Stimulated activated CD8-positive, alpha-beta memory T cell treated with anti-CD3 and anti-CD28 coated beads, Interleukin-12 subunit alpha, Interleukin-12 subunit beta, amount 100 ng/mL, for 24 hours (primary cell): ENCODE measurements around the gene COBLL1.
"Not testable (repeated sequence)": the region's sequence is repeated elsewhere in the genome, so short reads cannot be mapped to it uniquely, and the experiment has no call there.

Source experiments
- DNase-seq: peaks from one replicate; pipeline ENCODE4 v3.0.0-alpha.2; 2020; ENCODE audit errors: extremely low read depth

The COBLL1 gene

GRCh38 chr2:164859906-164860693 is 18.5 kb upstream of the COBLL1 start:
- not testable (repeated sequence) for DNase-seq

- DNase-seq, result no peak
Measured at GRCh38 chr2:164859251-164859818, 17.7 kb upstream of the COBLL1 start.

- no peak for DNase-seq
Measured at GRCh38 chr2:164852086-164852485, 10.5 kb upstream of the COBLL1 start.

- no peak for DNase-seq
Measured at GRCh38 chr2:164850235-164850634, 8.6 kb upstream of the COBLL1 start.

- no peak for DNase-seq
Measured at GRCh38 chr2:164849506-164849905, 7.9 kb upstream of the COBLL1 start.

- DNase-seq, result no peak
Measured at GRCh38 chr2:164847981-164848741, 6.5 kb upstream of the COBLL1 start.

GRCh38 chr2:164847291-164847690 is 5.7 kb upstream of the COBLL1 start:
- DNase-seq, result no peak

DNA sequence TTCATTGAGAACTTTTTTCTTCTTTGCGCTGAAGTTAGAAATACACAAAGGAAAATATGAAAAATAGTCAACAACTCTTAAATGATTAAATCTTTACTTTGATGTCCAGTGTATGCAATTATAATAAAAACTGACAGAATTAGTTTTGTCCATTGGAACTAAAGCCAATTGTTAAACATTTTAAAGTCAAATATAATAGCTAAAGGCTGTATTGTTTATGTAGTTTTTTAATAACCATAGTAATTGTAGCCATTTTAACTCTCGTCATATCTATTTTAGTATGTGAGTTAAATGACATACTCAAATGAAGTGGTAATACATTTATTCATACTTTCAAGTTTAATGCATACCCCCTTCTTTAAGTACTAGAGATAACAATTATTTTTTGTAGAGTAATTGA is 4.7 kb upstream of the COBLL1 start:
- no peak for DNase-seq

GRCh38 chr2:164843346-164843911 is 1.8 kb upstream of the COBLL1 start:
- DNase-seq, result no peak

DNA sequence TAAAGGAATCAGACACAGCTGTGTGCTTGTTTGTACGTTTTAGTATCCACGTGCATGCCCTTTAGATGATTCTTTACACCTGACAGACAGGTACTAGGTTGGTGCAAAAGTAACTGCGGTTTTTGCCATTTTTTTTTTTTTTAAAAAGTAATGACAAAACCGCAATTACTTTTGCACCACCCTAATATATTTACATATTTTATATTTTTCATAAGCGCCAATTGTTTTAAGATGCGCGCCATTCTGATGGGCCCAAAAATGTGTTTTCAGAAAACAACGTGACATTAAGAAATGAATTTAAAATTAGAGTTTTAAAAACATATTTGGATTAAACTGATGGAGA is 972 bp upstream of the COBLL1 start:
- no peak for DNase-seq

DNA sequence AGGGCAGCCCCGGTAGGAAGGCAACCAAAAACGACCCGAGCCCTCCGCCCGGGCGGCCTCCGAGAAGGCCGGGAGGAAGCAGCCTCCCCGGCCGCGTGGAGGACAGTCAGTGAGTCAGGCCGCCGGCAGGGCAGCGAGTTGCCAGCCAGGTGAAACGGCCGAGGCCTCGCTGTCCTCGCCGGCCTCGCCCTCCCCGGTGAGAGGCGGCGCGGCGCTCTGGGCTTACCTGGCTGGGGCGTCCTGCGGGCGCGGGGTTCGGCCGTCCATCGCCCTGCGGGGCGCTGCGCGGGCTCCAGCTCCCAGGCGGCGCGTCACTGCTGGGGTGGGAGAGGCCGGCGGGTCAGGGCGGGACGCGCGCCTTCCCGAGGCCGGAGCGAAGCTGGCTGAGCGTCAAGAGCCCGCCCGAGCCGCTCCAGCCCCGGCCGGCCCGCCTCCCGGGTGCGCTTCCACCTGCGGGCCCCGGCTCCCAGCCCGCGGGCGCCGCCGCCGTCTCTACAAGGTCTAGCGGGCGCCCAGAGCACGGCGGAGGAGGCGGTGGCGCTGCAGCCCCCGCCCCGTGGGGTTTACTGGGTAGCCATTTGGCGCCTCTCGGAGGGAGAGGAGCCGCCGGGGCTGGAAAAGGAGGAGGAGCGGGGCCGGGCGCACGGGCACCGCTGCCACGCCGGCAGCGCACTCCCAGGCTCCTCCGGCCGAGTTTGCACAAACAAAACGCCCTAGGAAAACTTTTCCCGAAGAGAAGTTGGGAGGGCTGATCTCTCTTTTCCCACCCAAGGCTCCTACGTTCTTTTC is 499 bp downstream of the COBLL1 start:
- DNase-seq, result no peak

DNA sequence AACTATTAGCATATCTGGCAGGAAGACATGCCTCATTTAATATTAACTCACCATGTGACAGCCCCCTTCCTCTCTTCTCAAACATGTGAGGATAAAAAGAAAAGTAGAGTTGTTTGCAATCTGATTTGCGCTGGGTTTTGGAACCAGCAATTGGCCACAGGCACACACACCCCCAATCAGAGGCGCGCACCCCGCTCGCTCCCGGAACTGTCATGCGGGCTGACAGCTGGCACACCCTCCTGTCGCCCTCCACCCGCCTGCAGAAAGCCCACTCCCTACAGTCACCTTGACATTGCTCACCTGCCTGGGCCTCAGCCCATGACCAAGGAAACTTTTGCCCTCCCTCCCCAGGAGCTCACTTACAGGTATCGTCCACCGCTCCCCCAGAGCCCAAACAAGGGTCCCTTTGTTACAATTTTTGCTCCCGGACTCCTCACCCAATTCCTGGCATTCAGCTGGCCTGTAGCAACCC is 1.1 kb downstream of the COBLL1 start:
- no peak for DNase-seq

- DNase-seq, result no peak
Measured at GRCh38 chr2:164839914-164840457, 1.6 kb downstream of the COBLL1 start.

DNA sequence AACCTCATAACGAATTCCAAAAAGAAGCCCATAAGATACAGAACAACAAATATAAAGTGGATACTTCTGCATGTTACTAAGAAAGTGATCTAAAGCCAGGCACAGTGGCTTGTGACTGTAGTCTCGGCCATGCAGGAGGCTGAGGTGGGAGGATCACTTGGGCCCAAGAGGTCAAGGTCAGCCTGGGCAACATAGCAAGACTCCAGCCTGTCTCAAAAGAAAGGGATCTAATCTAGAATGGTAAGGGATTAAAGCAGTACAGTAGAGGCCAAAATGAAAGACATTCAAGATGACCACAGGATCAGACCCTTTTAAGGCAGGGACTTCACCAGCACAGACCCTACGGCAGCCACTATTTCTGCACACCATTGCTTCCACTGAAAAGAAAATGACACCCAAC is 3.8 kb downstream of the COBLL1 start:
- DNase-seq, result no peak

DNA sequence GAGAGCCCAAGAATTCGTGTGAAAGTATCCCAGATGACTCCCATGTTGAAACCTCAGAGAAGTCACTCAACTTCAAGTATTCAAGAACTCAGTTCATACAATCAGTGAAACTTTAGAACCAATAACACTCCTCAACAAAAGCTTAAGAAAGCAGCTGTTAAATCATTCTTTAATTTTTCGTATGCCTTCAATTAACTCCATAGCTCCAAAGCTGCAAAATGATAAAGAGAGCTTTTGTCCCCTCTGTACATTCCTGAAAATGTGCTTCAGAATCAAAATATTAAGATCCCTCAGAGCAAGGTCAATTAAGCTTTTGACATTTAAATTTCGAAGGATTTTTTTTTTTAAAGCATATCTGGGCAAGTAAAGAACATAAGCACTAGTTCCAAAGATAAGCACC is 4.7 kb downstream of the COBLL1 start:
- no peak for DNase-seq

DNA sequence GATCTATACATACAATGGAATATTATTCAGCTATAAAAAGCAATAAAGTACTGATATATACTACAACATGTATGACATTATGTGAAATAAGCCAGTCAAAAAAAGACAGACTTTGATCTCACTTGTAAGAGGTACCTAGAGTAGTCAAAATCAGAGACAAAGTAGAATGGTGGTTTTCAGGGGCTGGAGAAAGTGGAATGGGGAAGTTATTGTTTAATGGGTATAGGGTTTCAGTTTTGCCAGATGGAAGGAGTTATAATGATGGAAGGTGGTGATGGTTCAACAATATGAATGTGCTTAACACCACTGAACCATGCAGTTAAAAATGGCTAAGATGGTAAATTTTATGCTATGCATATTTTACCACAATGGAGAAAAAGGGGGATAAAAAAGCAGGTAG is 6.3 kb downstream of the COBLL1 start:
- DNase-seq, result no peak

DNA sequence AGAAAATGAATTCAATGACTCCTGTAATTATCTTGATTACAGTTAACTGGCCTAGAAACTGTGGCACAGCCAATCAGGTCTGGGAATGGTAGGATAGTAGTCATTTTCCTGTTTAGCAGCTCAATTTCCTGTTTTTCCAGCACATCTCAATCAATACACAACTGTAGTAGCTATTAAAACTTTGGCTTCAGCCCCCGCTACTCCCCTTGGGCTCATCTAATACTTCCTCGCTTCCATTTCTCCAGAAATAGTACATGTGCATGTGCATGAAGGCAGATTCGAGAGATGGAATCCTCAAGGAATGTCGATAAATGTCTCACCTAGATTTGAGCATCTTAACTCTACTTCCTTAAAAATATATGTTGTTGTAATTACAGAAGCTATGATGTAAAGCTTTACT is 9.7 kb downstream of the COBLL1 start:
- no peak for DNase-seq

- DNase-seq, result no peak
Measured at GRCh38 chr2:164831180-164831579, 10.4 kb downstream of the COBLL1 start.

GRCh38 chr2:164826293-164827243 is 15.1 kb downstream of the COBLL1 start:
- DNase-seq, result no peak

GRCh38 chr2:164824872-164825271 is 16.8 kb downstream of the COBLL1 start:
- no peak for DNase-seq
